ENCODE measurements around the gene SMYD4.

- no peak for TF ChIP-seq CTCF (conservative IDR thresholded peaks at IDR 0.05; ENCODE audit: low read depth, low read length)
- no peak for TF ChIP-seq EZH2phosphoT487 (IDR thresholded peaks at IDR 0.05; ENCODE audit: borderline replicate concordance, low read length)
These were observed 99.8 kb downstream of the SMYD4 start for GRCh38 chr17:1729966-1730325.

Measured in PC-3 (cell line).